NCI-H2196 treated with DMSO at 0.1 percent for 48 hours (cell line): ENCODE measurements around the gene AFAP1L2.

ENCODE experiments used
- DNase-seq: peaks from one replicate; lab custom pipeline; 2025; ENCODE audit not compliant: unreplicated experiment; lab: John Stamatoyannopoulos, UW

AFAP1L2 gene

DNA sequence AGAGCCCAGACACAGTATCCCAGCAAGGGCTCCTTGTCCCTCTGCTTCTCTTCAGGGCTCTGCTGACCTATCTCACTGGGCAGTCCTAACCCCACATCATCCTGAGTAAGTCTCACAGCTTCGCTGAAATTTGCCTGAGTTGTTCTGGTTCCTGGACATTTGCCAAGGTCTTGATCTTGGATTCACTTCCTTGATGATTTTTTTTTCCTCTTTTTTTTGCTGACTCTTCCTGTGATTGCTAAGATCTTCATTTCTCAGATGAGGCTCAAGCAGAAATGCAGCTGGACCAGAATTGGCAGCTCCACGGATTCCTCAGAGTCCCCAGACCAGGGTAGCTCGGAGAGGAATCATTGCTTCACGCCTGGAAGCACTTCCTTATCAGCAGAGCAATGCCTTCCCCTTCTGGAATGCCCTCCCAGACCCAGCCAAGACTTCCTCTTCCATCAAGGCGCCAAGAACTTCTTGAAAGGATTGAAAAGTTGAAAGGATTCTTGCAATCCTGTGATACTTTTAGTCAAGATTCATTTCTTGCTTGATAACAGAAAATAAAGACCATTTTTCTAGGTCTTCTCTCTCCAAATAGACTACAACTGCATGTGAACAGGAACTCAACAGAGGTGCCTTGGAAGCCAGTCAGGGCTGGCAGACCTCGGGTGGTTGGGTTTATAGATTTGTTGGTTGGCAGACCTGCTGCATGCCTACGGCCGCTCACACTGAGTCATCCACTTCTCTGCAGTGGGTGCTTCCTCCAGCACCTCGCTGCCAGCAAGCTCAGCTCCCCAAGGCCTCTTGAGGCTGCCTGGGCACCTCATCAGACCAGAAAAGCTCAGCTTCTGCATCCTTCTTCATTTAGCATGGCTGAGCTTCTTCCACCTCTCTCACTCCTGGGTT lies 8.8 kb upstream of the AFAP1L2 start:
- DNase-seq = no peak

DNA sequence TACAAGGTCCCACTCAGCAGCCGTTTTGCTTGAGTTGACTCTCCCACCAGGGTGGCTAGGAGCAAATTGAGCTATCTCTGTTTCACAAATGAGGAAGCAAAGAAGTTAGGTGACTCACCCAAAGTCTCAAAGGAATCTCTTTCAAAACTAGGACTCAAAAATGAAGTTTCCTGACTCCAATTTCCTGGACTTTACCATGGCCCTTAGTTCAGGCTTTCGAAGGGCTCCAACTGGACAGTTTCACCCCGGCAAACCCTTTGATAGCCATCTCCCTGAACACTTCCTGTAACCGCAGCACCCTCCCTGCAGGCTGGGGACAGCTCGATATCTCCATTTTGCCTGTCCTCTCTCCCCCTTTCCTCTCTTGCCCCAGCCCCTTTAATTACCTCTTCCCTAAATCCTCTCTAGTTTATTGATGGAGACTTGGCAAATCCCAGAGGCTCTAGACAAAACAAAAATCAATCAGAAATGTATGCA lies 4.7 kb upstream of the AFAP1L2 start:
- no peak for DNase-seq

DNA sequence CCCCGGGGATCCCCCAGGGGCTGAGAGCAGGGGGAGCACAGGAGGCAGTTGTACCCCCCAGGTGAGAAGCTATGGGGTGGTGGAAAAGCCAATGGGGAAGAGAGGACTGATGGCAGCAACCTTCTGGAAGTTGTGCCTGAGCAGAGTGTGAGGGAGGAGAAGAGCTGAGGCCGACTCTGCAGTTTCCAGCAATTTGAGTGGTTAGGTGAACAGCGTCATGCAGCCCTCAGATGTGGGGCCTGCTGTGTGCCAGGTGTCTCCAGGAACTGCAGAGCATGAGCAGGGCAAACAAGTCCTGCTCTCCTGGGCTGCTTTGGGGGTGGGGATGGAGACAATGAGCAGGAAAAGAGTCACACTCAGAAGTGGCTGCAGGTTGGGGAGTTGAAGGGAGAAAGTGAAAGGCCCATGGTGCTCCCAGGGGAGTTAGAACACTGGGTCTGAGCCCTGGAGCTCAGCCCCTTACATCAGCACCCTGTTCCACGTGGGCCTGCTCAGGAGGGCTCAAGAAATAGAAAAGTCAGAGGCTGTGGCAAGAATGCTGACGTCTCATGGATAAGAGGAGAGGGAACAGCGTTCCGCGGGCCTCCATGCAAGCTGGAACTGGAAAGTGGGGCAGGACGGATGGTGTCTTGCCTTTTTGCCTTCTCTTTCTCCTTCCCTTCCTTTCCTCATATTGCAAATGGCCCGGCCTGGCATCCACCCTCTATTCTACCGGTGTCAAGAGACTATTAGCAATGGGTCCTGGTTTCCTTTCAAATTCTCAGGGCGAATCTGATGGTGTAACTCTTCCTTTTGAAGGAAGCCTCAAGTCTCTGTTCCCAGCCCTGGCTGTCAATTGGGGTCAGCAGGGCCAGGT lies 4.0 kb upstream of the AFAP1L2 start:
- no peak for DNase-seq

DNA sequence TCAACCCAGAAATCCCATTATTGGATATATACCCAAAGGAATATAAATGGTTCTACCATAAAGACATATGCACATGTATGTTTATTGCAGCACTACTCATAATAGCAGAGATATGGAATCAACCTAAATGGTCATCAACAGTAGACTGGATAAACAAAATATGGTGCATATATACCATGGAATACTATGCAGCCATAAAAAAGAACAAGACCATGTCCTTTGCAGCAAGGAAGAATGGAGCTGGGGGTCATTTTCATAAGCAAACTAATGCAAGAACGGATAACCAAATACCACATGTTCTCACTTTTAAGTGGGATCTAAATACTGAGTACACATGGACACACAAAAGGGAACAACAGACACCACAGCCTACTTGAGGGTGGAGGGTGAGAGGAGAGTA lies 2.2 kb upstream of the AFAP1L2 start:
- no peak for DNase-seq

DNA sequence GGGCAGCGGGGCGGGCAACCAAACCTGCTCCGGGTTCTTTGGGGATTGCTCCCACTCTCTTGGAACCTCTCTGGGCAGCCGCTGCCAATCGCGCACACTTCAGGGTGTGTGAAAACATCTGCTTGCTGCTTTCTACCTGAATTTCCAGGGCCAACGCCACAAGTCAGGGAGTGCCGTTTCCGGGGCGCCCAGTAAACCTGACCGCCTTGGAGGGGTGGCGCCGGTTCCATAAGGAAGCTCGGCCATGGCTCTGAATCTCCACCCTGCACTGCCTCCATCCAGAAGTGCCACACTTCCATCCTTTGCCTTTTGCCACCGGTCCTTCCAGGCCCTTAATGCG lies 679 bp upstream of the AFAP1L2 start:
- DNase-seq = no peak

DNA sequence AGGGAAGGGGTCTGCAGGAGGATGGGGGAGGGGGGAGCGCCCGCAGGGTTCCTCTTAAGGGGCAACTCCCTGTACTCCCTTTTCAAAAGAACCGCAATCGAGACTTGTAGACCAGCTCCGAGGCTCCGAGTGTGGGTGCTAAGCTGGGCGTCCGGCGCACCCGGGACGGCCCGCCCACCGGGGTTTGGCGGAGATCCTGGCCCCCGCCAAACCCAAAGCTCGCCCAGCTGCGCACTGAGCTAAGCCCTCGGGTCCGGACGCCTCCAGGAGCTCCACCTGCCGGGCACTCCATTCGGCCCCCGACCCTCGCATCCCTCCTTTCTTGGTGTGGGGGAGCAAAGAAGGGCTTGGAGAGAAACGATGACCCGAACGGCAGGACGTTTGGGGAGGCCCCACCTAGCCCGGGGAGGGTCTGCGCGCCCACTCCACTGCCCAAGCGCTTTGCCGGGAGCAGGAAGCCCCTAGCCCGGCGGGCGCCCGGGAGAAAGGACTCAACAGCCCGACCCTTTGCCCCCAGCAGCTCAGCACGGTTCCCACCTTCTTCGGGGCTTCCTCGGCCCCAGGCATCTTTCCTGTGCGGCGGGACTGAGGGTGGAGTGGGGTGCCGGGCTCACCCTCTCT lies 651 bp downstream of the AFAP1L2 start:
- no peak for DNase-seq

DNA sequence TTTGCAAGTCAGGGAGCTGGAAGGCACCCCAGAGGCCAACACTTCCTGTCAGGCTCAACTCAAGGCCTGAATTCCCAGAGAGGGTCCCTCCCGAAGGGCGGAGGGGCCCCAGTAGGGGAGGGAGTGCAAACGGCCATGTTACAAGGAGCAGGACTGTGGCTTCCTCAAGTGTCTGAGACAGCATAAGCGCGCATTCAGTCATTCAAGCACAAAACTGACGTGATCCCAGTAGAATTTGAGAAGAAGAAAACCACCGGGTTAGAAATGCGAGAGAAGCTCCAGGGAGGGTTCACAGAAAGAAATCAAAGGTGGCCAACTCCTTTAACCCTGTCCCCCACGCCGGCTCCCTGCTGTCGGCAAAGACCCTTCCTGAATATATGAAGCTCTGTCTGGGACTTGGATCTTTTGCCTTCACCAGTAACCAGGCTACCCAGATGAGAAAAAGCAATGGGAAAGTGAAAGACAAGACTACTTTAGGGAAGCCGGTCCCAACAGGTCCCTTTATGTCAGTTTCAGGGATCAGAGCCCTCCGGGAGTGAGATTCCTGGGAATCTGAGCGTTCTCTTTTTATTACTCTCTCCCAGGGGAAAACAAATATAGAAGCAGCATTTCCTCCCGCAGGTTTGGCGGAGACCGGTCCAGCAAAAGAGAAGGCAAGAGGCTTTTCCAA lies 1.3 kb downstream of the AFAP1L2 start:
- DNase-seq = no peak

DNA sequence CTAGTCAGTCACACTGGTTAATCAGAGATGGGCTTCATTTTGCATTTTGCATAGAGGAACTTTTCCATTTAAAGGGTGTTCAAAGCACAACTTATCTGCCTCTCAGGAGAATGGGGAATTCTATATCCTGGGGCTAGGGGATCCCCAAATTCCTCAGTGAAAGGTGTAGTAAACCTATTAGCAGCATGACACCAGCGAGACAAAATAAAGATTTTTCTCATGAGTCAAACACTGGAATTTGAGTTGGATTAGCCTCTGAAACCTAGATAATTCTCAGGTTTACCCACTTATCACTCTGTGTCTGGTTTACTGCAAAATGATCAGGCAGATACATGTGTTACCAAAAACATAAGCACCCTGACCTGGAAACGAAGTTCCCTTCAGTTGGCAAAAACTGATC lies 2.1 kb downstream of the AFAP1L2 start:
- no peak for DNase-seq

DNA sequence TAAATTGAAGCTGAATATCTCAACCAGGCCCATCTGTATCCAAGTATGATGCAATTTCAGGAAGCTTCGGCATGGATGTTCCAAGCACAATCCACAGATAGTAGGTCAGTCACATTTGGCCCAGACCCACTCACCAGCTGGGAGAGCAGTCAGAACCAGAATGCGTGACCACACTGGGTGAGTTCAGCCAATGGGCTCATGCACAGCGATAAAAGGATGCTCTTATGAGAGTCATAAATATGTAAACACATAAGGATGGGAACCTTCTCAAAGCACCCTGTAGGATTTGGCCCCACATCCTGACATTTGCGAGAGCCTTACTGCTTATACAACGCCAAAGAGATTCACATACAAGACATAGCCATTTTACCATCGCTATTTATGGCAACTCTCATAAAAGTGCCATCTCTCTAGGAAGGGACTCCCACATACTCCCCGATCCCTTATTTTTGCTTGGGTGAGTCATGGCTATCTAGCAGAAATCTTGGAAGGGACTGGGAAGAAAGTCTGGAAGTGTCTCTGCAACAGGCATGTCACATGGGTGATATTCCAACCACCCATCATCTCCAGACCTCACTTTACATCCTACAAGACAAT lies 3.0 kb downstream of the AFAP1L2 start:
- DNase-seq = no peak

DNA sequence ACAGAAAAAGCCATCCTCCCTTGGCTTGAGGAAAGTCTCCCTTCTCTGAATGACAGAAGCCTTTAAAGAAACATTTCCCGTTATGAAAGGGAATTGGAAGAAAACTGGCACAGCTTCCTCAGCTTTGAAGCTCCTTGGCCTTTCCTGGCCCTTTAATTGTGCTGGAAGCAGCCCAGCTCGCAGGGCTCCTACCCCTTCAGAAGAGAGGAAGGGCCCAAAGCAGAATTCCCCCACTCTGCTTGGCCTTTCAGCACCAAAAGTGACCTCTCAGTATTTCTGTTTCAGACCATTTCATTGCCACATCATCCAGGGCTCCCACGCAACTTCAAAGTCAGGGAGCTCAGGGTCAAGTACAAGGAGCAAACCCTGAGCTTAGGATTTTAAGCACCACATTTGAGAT lies 4.2 kb downstream of the AFAP1L2 start:
- DNase-seq = no peak

DNA sequence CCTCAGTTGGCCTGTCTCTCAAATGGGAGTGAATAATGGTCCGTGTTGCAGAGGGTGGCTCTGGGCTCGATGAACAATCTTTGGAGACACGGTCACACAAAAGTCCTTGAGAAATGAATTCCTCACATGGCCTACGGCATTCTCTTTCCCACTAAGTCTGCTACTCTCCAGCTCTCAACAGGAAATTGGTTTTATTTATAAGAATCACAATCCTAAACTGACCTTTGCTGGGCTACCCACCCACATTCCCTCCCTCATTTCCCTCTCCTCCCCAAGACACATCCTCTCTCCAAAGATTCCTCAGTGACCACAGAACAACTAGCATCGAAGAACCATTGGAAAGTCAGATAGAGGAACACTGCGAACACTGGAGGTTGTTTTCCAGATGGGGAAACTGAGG lies 4.7 kb downstream of the AFAP1L2 start:
- no peak for DNase-seq

DNA sequence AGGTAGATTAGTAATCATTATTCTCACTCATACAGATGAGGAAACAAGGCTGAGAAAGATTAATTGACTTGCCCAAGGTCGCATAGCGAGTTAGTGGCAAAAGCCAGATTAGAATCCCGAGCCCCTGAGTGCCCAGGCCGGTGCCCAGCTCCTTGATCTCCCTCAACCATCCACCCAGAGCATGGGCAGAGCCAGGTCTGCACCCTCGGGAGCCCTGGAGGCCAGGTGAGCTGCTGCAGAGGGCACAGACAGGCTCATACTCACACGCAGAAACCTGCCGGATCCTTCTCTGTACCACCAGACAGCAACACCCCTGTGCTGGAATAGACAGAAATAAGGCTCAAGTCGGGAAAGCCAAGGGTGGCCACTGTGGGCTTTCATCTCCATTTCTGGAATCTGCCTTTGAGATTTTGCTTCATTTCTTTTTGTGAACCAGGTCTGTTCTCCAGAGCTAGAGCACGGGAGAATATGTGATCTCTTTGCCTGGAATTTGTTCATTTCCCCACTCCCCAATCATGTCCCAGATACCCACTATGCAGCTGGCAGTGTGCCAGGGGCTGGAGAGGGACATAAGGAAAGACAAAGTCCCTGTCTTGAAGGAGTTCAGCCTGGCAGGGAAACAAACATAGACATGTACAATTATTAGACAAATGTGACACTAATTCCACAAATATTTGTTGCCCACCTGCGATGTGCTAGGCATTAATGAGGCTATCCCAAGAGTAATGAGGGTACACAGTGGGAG lies 5.5 kb downstream of the AFAP1L2 start:
- DNase-seq = no peak

DNA sequence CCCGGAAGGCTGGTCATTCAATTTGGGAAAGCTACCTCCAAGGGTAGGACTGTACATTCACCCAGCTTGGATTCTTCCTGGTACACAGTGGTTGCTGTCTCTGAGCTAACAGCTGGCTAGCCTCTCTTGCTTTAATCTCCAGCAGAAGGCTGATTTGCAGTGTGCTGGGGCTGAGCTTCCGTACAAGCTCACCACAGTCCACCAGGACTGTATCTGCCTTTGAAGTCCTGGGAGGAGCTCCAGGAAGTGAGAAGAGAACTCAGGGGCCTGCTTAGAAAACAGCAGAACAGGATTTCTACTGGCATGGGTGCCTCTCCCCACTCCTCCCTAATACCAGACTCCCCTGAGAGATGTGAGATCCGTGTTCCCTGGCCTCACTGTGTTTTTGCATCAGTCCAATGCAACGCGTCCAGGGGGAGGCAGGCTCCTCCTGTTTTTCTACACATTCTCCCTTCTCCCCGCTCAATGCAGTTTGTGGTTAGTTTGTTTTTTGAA lies 6.6 kb downstream of the AFAP1L2 start:
- DNase-seq = no peak

DNA sequence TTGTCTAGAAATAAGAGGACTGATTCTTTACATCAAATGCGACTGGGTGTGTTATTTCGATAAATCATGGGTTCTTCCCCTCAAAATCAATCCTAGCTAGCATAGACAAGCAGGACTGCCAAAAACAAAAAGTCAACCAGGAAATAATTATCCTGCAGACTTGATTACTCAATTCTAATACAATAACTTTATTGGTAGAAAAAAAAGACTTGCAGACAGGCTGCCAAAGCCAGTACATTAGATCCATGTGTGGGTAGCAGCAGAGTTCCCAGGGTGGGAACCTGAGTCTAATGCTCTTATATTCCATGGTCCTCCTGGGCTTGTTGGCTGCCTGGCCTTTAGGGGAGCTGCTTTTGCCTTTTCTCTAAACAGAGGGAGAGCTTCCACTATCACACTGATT lies 7.8 kb downstream of the AFAP1L2 start:
- DNase-seq = no peak

DNA sequence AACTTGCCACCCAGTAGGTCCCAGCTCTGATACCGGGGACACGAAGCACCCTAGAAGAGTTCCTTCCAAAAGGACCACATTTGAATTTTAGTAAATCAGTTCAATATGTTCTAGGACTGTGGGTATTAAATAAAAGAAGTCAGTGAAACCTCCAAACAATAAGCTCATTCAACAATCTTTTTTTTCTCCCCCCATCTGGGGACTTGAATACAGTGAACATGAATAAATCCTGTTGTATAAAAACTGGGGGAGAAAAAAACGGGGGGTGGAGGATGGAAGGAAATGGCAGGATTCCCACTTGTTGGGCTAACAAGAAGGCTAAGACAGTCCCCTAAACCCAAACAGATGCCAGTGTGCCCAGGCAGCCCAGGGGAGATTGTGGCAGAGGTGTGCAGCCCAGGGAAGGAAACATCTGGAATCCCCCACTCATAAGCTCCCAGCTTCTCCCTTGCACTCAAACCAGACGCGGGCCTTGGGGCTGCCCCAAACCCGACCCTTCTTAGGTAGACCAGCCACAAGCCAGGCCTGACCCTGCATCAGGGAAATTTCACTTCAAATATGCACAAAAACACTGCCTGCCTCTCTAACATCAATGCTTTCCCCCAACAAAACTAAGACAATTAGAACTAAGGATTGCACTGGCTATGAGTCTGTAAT lies 8.8 kb downstream of the AFAP1L2 start:
- no peak for DNase-seq

DNA sequence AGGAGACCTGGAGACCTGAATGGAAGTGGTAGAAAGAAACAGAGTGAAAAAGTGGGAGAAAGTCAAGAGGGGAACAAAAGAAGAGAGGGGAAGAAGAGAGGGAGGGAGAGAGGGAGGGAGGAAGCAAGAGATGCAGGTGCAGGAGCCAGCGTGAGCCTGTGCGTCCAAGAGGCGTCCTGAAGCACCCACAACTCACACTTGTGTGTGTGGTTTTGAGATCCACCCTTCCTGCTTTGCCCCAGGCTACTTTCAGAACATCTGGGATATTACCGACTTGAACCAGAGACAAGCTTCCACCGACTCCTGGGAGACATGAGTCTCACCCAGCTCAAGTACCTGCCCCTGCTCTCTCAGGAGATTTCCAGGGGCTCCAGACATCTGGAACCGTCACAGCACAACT lies 9.8 kb downstream of the AFAP1L2 start:
- DNase-seq = no peak

DNA sequence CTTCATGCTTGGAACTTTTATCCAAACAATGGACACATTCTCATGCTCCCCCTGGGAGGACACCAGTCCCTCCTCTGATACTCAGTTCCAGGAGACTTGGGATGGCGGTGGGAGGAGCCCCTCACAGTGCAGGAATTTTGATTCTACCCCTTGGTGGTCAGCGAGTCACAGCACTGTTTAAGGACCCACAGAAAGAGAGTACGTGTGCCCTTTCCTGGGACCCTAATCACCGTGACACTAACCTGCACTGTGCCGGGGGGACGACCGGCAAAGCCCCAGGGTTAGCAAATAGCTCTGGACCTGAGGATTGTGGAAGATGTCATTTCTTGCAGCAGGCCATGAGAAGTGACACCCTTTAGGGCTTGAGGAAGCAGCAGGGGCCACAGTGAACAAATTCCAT lies 10.4 kb downstream of the AFAP1L2 start:
- no peak for DNase-seq

DNA sequence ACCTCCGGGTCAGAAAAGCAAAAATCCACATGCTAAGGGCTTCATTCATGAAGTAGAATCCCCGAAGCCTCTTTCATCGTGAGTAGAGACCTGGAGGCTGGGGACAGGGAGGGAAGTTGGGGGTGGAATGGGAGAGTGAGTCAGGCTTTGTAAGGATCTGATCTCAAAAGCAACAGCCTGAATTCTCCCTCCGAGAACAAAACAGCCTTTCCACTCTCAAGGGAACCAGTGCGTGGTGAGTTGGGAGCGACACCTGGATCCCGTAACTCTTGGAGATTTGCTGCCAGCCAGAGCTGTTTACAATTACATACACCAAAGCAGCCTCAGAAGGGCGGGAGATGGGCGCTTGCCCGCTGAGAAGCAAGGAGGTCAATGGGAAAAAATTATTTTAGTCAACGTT lies 10.8 kb downstream of the AFAP1L2 start:
- DNase-seq = no peak

DNA sequence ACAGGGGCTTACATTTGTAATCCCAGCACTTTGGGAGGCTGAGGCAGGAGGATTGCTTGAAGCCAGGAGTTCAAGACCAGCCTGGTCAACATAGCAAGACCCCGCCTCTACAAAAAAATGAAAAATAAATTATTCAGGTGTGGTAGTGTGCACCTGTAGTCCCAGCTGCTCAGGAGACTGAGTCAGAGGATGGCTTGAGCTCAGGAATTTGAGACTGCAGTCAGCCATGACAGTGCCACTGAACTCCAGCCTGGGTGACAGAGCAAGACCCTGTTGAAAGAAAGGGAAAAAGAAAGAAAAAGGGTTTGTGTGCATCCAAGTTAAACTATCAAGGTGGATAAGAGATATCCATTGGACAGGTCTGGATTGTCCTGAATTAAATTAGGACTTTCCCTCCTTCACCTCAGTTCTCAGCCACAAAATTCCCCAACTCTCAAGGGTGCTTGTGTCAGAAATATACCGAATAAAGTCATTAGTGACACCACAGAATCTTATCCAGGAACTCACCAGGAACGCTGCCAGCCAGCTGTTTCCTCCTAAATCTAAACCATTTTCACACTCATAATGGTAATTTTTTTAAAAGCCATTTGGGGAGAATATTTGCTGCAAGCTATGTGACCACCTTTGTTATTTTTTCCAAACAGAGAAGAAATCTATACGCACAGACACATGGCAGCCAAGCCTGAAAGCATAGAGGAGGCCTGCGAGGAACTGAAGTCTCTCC lies 12.0 kb downstream of the AFAP1L2 start:
- DNase-seq = no peak
